ENCODE data around the gene PDE4D.

DNA sequence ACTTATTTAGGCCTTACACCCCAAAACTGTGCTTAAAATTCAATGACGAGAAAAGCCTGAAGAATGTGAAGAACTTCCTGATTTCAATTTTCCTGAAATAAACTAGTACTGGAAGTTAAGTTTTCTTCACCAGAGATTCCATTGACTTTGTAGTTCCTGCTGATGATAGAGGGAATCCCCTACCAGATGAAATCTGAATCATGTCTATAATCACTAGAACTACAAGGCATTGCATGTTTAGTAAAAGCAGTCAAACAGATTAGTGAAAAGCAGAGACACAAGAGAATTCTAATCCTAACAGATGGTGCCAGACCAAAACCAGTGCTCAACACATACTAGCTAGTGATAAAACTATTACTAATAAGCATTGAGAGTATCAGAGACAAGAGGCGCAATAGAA lies 130.0 kb downstream of the PDE4D start:
- TF ChIP-seq REST (IDR thresholded peaks at IDR 0.05; ENCODE audit: insufficient read depth in 1 of 2, low read depth in 2 of 2, low read length in 1 of 2): no peak
- TF ChIP-seq, protein P1, sequence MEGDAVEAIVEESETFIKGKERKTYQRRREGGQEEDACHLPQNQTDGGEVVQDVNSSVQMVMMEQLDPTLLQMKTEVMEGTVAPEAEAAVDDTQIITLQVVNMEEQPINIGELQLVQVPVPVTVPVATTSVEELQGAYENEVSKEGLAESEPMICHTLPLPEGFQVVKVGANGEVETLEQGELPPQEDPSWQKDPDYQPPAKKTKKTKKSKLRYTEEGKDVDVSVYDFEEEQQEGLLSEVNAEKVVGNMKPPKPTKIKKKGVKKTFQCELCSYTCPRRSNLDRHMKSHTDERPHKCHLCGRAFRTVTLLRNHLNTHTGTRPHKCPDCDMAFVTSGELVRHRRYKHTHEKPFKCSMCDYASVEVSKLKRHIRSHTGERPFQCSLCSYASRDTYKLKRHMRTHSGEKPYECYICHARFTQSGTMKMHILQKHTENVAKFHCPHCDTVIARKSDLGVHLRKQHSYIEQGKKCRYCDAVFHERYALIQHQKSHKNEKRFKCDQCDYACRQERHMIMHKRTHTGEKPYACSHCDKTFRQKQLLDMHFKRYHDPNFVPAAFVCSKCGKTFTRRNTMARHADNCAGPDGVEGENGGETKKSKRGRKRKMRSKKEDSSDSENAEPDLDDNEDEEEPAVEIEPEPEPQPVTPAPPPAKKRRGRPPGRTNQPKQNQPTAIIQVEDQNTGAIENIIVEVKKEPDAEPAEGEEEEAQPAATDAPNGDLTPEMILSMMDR (IDR thresholded peaks at IDR 0.05): no peak
